HG03280 (cell line): ENCODE results near the gene PCP2.

Experiments
- ATAC-seq: cut with Tn5 transposase; IDR thresholded peaks from one replicate; pipeline ENCODE4 v1.9.1; 2021; ENCODE audit warnings: mild to moderate bottlenecking, moderate library complexity; ENCODE audit not compliant: unreplicated experiment

Gene PCP2

DNA sequence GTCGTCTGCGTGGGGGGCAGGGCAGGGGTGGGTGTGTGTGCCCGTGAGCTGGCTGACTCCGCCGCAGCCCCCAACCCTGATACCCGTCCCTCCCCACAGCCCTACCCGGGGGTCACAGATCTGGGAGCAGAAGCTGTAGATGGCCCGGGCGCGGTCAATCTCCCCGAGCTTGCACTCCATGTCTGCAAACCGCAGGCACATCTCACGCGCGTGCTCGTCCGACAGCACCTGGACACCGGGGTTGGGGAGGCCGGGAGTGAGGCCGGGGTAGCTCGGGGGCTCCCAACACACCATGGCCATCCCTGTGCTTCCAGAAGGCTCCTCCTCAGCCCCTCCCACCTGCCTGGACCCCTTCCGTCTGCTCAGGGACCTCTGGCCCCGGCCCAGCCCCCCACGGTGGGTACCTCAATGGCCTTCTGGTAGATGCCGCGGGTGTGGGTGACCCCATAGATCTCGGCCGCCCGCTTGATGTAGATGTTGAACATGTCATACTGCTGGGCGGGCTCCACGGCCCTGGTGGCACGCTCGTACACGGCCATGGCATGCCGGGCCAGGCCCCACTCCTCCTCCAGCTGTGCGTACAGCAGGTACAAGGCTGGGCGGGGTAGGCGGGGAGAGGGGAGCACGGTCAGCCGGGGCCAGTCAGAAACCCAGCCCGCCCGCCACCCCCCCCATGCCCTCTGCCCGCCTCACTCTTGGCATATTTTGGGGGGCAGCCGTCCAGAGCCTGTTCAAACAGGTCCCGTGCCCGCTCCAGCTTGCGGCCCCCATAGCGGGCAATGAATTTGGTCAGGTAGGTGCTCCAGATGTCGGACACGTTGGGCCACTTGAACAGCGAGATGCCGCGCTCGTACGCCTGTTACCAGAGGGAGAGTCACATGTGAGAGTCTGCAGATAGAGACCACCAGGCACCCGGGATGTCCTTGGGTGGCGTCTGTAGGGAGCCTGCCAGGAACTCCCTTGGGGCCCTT lies 12.8 kb downstream of the PCP2 start:
- no peak for ATAC-seq

DNA sequence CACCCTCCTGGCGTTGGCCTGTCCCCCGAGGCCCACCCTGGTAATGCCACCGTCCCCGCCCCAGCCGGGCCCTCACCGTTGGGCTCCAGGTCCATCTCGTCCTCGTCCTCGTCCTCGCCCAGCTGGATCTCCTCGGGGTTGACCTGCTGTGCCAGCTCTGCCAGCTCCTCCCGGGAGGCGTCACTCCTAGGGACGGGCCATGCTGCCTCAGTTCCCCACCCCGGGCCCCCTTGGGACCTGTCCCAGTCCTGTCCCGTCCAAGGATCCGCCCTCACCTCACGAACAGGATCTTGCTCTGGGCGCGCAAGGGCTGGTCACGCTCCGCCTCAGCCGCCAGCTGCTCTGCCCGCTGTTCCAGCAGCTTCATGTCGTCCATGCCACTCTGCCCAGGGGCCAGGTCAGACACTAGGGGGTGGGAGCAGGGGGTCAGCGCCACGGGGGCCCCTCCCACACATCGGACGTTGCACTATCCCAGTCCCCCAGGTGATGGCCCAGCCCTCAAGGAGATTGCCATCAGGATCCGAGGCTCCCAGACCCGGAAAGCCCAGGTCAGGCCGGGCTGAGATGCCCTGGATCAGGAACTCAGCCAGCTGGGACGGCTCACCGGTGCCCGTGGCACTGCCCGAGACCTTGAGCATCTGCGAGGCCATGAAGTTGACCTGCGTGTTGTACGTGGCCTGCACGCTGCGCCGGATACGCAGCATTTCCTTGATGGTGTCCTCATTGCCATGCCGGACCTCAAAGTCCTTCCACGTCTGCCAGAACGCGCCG lies 13.7 kb downstream of the PCP2 start:
- no peak for ATAC-seq

DNA sequence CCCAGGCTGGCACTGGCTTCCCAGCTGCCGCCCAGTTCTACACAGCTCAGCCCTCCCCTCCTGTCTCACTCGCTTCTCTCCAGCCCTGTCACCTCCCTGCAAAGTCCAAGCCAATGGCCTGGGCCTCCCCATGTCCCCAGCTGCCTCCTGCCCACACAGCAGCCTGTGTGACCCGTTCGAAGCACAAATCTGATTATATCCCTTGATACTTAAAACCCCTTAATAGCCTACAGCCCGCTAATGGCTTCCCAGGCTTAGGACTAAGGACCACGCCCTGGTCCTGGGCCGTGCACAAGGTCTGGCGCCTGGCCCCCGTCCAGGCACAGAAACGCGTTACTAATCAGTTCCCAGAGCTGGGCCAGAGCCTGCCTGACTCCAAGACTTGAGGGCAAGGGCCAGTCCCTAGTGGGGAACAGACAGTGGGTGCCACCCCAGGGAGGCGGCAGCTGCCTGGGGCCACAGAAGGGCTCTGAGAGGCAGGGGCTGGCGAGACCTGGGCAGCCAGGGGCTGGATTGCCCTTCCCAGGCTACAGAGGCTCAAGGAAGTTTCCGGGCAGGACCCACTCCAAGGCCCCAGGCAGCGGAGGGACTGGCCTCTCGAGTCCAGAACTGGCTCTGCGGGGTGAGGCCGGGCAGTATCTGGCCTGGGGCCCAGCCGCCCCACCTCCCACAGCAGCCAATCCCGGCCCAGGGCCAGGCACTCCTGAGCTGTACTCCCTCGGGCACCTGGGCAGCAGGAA lies 14.6 kb downstream of the PCP2 start:
- ATAC-seq = no peak

- no peak for ATAC-seq
Measured at GRCh38 chr19:7618348-7618747, 15.2 kb downstream of the PCP2 start.

DNA sequence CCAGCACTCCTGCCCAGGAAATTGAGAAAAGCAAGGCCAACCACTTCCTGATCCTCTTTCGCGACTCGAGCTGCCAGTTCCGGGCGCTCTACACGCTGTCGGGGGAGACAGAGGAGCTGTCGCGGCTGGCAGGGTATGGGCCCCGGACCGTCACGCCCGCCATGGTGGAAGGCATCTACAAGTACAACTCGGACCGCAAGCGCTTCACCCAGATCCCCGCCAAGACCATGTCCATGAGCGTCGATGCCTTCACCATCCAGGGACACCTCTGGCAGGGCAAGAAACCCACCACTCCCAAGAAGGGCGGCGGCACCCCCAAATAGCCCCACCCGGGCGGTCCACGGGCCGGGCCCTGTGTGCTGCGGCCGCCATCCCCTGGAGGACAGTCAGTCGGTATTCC lies 15.8 kb downstream of the PCP2 start:
- no peak for ATAC-seq

GRCh38 chr19:7617172-7617571 lies 16.3 kb downstream of the PCP2 start:
- ATAC-seq = no peak

- ATAC-seq = no peak
Measured at GRCh38 chr19:7614859-7615741, 18.4 kb downstream of the PCP2 start.

DNA sequence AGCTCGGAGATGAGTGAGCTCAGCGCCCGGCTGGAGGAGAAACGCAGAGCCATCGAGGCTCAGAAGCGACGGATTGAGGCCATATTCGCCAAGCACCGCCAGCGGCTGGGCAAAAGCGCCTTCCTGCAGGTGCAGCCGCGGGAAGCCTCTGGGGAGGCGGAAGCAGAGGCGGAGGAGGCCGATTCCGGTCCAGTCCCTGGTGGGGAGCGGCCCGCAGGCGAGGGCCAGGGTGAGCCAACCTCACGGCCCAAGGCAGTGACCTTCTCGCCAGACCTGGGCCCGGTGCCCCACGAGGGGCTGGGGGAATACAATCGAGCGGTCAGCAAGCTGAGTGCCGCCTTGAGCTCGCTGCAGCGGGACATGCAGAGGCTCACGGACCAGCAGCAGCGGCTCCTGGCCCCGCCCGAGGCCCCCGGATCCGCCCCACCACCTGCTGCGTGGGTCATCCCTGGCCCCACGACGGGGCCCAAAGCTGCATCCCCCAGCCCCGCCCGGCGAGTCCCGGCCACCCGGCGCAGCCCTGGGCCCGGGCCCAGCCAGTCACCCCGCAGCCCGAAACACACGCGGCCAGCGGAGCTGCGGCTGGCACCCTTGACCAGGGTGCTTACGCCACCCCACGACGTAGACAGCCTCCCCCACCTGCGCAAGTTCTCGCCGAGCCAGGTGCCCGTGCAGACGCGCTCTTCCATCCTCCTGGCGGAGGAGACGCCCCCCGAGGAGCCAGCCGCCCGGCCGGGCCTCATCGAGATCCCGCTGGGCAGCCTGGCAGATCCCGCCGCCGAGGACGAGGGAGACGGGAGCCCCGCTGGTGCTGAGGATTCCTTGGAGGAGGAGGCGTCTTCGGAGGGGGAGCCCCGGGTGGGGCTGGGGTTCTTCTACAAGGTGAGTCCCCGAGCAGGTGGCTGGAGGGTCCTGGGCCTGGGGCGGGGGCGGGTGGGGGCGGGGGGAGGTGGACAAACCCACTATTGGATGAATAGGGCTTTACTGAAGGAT lies 20.9 kb downstream of the PCP2 start:
- no peak for ATAC-seq

DNA sequence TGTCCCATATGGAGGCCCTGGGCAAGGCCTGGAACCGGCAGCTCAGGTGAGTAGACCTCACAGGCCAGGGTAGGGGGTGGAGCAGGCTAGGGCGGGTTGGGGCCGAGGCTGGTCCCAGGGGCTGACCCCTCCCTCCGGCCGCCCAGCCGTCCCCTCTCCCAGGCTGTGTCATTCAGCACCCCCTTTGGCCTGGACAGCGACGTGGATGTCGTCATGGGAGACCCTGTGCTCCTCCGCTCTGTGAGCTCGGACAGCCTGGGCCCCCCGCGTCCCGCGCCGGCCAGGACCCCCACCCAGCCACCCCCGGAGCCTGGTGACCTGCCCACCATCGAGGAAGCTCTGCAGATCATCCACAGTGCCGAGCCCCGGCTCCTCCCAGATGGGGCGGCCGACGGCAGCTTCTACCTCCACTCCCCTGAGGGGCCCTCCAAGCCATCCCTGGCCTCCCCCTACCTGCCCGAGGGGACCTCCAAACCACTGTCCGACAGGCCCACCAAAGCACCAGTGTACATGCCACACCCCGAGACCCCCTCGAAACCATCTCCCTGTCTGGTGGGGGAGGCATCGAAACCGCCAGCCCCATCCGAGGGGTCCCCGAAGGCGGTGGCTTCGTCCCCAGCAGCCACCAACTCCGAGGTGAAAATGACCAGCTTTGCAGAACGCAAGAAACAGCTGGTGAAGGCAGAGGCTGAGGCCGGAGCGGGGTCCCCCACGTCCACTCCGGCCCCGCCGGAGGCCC lies 21.8 kb downstream of the PCP2 start:
- no peak for ATAC-seq

DNA sequence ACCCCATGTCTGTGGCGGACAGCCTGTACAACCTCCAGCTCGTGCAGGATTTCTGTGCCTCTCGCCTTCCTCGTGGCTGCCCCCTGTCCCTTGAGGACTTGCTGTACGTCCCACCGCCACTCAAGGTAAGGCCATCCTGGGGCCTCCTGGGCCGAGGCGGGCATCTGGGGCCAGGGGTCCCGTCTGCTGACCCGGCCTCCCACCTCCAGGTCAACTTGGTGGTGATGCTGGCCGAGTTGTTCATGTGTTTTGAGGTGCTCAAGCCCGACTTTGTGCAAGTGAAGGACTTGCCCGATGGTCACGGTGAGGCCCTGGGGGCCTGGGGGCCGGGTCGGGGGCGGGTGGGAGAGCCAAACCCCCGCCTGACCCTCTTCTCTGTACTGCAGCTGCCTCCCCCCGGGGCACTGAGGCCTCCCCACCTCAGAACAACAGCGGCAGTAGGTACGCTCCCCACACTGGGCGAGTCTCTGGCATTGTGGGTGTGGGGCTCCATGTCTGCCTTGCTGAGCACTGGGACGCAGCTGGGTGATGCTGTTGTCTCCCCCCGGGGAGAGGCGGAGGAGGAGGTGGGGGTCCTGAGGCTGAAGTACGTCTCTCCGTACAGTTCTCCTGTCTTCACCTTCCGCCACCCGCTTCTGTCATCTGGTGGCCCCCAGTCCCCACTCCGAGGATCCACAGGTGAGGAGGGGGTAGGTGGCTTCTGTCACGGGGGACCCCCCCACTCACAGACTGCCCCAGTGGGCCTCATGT lies 22.9 kb downstream of the PCP2 start:
- ATAC-seq = no peak

- ATAC-seq = no peak
Measured at GRCh38 chr19:7607874-7608560, 25.5 kb downstream of the PCP2 start.

DNA sequence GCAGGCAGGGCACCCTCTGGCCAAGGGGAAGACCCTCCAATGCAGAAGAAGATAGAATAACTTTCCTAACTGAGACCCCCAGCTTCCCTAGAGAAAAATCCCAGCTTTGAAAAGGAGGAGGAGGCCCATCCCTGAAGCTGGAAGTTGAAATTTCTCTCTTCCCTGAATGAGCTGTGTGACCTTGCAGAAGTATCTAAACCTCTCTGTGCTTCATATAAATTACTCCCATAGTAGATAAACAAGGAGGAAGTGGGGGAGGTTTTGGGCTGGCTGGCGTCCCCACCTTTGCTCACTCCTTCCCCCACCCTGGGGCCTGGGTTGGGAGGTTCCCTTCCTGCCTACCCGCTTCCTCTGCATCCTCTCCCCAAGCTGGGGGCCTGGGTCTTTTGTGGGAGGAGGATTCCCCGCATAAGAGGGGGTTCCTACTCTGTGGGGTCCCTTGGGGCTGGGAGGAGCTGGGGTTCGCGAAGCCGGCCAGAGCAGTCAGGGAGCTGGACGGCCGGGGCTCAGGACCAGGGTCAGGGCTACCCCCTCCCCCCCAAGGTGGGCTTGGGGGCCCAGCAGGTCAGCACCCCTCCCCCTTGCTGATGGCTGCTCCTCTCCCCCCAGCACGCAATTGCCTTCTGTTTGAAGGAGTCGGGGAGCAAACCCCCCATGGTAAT lies 26.2 kb downstream of the PCP2 start:
- no peak for ATAC-seq

DNA sequence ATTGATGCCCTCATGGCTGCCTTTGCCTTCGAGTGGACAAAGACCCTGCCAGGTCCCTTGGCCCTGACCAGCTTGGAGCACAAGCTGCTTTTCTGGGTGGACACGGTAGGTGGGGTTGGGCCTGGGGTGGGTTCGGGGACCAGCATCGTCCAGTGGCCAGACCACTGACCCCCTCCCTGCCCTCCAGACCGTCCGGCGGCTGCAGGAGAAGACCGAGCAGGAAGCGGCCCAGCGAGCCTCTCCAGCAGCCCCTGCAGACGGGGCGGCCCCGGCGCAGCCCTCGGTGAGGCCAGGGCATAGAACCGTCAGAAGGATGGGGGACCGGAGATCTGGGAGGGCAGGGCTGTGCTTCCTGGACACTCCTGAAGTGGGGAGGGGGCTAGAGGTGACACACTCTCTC lies 27.2 kb downstream of the PCP2 start:
- no peak for ATAC-seq

- ATAC-seq = no peak
Measured at GRCh38 chr19:7605490-7606222, 27.9 kb downstream of the PCP2 start.

GRCh38 chr19:7603919-7604318 lies 29.6 kb downstream of the PCP2 start:
- ATAC-seq = no peak

DNA sequence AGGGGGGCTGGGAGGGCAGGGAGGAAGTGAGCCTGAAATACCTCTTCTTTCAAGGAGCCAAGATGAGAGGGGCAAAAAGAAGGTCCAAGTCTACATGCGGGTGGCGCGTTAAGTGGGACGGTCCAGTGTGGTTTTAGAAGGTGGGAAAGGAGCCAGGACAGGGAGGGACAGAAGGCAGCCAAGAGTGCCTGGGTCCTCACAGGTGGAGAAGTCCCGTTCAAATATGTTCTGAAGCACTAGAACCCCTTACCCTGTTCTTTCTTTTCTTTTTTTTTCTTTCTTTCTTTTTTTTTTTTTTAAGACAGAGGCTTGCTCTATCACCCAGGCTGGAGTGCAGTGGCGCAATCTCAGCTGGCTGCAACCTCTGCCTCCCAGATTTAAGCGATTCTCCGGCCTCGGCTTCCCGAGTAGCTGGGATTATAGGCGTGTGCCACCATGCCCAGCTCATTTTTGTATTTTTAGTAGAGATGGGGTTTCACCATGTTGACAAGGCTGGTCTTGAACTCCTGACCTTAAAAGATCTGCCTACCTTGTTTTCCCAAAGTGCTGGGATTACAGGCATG lies 30.5 kb downstream of the PCP2 start:
- ATAC-seq = no peak
